ENCODE results near the gene LCORL.
"Not testable (repeated sequence)": the region's sequence is repeated elsewhere in the genome, so short reads cannot be mapped to it uniquely, and the experiment has no call there.

LCORL gene

GRCh38 chr4:18020145-18020670 lies 1.3 kb downstream of the LCORL start:
- DNase-seq (ENCODE audit: low read depth in 2 of 2): no peak

- no peak for DNase-seq (ENCODE audit: low read depth in 2 of 2)
Measured at GRCh38 chr4:18014269-18014668, 7.3 kb downstream of the LCORL start.

- no peak for DNase-seq (ENCODE audit: low read depth in 2 of 2)
Measured at GRCh38 chr4:18012807-18013462, 8.6 kb downstream of the LCORL start.

GRCh38 chr4:18012134-18012806 lies 9.3 kb downstream of the LCORL start:
- DNase-seq (ENCODE audit: low read depth in 2 of 2): no peak

GRCh38 chr4:18007625-18008024 lies 13.9 kb downstream of the LCORL start:
- no peak for DNase-seq (ENCODE audit: low read depth in 2 of 2)

GRCh38 chr4:18006432-18006831 lies 15.1 kb downstream of the LCORL start:
- DNase-seq (ENCODE audit: low read depth in 2 of 2): not testable (repeated sequence)

- no peak for DNase-seq (ENCODE audit: low read depth in 2 of 2)
Measured at GRCh38 chr4:17997129-17997528, 24.4 kb downstream of the LCORL start.

GRCh38 chr4:17995165-17995564 lies 26.4 kb downstream of the LCORL start:
- no peak for DNase-seq (ENCODE audit: low read depth in 2 of 2)

- no peak for DNase-seq (ENCODE audit: low read depth in 2 of 2)
Measured at GRCh38 chr4:17985832-17986231, 35.7 kb downstream of the LCORL start.

- no peak for DNase-seq (ENCODE audit: low read depth in 2 of 2)
Measured at GRCh38 chr4:17981063-17981462, 40.5 kb downstream of the LCORL start.

- DNase-seq (ENCODE audit: low read depth in 2 of 2): no peak
Measured at GRCh38 chr4:17968721-17969120, 52.8 kb downstream of the LCORL start.

- no peak for DNase-seq (ENCODE audit: low read depth in 2 of 2)
Measured at GRCh38 chr4:17967078-17967477, 54.5 kb downstream of the LCORL start.

- DNase-seq (ENCODE audit: low read depth in 2 of 2): no peak
Measured at GRCh38 chr4:17966312-17966711, 55.2 kb downstream of the LCORL start.

- no peak for DNase-seq (ENCODE audit: low read depth in 2 of 2)
Measured at GRCh38 chr4:17964576-17964975, 57.0 kb downstream of the LCORL start.

GRCh38 chr4:17962171-17962570 lies 59.4 kb downstream of the LCORL start:
- DNase-seq (ENCODE audit: low read depth in 2 of 2): no peak

GRCh38 chr4:17961249-17961648 lies 60.3 kb downstream of the LCORL start:
- no peak for DNase-seq (ENCODE audit: low read depth in 2 of 2)

GRCh38 chr4:17958181-17958580 lies 63.4 kb downstream of the LCORL start:
- DNase-seq (ENCODE audit: low read depth in 2 of 2): no peak

- no peak for DNase-seq (ENCODE audit: low read depth in 2 of 2)
Measured at GRCh38 chr4:17957688-17958087, 63.9 kb downstream of the LCORL start.

- DNase-seq (ENCODE audit: low read depth in 2 of 2): no peak
Measured at GRCh38 chr4:17956245-17956644, 65.3 kb downstream of the LCORL start.

GRCh38 chr4:17945303-17945702 lies 76.3 kb downstream of the LCORL start:
- no peak for DNase-seq (ENCODE audit: low read depth in 2 of 2)

GRCh38 chr4:17941731-17942130 lies 79.8 kb downstream of the LCORL start:
- DNase-seq (ENCODE audit: low read depth in 2 of 2): no peak

GRCh38 chr4:17939054-17939453 lies 82.5 kb downstream of the LCORL start:
- no peak for DNase-seq (ENCODE audit: low read depth in 2 of 2)

- no peak for DNase-seq (ENCODE audit: low read depth in 2 of 2)
Measured at GRCh38 chr4:17934286-17934685, 87.3 kb downstream of the LCORL start.

Data from stimulated activated CD8-positive, alpha-beta memory T cell treated with anti-CD3 and anti-CD28 coated beads, Interleukin-15, amount 100 ng/mL, for 48 hours (primary cell).